NB4 (cell line): ENCODE data around the gene HPCAL4.

ENCODE experiments used
- MYC ChIP-seq: IDR thresholded peaks from 2 replicates; pipeline ENCODE4 v1.6.1; 2011; ENCODE audit warnings: low read depth, low read length
- POLR2A ChIP-seq: IDR thresholded peaks from 2 replicates; pipeline ENCODE4 v1.6.1; 2011; ENCODE audit warnings: mild to moderate bottlenecking; ENCODE audit not compliant: insufficient read length; ENCODE audit errors: extremely low read depth
- TF ChIP-seq, protein P1 (sequence below): IDR thresholded peaks from one replicate; pipeline ENCODE4 v1.5.1; 2012; ENCODE audit warnings: low read depth, low read length

DNA sequence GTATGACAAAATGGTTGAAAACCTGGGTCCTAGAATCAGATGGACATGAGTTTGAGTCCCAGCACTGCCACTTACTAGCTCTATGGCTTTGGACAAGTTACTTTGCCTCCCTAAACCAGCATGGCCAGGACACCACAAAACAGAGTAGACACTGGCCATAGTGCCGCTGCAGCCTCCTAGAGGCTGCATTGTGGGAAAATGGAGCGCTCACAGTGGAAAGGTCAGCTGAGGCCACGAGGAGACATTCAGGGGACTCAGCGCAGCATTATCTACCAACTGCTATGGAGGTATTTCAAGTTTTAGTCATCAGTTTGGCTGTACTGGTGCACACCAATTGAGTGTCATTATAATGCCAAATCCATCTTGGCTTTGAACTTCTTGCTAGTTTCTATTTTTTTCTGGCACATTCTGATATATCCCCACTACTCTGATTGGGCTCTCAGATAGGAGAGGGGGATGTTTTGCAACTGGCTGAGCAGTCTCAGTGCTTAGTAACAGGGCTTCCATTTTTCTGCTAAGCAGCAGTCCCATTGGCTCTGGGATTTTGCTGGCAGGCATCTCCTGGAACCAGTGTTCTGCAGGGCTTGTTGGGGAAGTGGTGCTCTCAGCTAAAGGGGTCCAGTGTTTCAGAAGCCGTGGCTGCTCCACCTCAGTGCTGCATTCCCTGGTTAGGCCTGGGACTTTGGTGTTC is 35.5 kb downstream of the HPCAL4 start:
- no peak for TF ChIP-seq POLR2A
- TF ChIP-seq, protein P1, sequence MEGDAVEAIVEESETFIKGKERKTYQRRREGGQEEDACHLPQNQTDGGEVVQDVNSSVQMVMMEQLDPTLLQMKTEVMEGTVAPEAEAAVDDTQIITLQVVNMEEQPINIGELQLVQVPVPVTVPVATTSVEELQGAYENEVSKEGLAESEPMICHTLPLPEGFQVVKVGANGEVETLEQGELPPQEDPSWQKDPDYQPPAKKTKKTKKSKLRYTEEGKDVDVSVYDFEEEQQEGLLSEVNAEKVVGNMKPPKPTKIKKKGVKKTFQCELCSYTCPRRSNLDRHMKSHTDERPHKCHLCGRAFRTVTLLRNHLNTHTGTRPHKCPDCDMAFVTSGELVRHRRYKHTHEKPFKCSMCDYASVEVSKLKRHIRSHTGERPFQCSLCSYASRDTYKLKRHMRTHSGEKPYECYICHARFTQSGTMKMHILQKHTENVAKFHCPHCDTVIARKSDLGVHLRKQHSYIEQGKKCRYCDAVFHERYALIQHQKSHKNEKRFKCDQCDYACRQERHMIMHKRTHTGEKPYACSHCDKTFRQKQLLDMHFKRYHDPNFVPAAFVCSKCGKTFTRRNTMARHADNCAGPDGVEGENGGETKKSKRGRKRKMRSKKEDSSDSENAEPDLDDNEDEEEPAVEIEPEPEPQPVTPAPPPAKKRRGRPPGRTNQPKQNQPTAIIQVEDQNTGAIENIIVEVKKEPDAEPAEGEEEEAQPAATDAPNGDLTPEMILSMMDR = no peak
- TF ChIP-seq MYC = no peak
